Activated T-cell treated with anti-CD3 and anti-CD28 coated beads, Interleukin-2, amount 50 U/mL, for 48 hours (primary cell): ENCODE measurements around the gene EFEMP1.

Experiments
- DNase-seq, 2 experiments: peaks; one replicate each; pipeline ENCODE4 v3.0.0-alpha.2; 2020

The EFEMP1 gene

DNA sequence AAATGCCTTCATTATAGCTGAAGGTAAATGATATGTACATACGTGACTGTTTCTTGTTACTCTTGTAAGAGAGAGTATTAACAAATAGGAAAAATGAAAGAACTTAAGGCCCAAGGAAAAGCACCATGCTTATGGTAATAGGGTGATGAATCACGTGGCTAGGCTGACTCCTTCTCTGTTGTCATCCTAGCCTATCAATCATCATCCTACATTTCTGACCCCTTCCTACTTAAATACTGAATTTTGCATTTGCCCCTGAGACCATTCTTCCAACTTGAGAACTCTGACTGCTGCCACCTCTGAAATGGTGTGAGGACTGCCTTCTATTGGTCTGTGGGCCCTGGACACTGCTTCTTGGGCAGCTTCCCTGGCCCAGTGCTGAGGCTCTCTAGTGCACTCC, 28.9 kb downstream of the EFEMP1 start:
- no peak for DNase-seq

DNA sequence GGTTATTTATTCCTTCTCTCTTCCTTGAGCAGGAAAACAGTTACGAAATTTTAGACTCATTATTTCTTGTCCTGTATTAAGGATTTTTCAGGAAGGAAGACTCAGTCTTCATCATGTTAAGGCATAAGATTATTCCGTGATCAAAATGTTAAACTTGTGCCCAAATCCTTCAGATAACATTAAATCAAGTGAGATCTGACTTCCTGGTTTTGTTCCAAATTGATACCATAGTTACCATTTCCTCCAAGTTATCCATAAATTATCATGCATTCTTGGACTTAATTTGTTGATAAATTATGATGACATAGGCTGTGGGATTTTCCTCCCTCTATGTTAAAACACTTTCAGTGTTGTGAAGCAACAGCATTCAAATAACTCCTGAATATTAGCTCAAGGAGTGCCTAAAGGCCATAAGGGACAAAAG, 31.9 kb downstream of the EFEMP1 start:
- DNase-seq, result no peak

DNA sequence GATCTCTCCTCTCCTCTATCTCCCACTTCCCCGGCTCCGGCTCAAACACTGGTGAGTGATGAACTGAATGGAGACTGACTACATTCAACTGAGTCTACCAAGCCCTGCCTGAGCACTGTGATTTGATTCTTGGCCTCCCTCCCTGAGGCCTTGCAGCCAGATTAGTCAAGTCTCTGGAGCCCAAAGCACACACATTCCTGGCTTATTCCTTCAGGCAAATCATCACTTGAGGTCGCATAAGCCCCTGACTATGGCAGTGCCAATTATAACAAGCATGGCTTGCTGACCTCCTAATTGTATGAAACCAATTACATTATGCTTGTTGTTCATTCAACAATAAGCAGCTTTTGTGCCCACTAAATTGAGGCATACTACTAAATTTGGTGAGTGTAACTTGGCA, 34.6 kb downstream of the EFEMP1 start:
- no peak for DNase-seq

DNA sequence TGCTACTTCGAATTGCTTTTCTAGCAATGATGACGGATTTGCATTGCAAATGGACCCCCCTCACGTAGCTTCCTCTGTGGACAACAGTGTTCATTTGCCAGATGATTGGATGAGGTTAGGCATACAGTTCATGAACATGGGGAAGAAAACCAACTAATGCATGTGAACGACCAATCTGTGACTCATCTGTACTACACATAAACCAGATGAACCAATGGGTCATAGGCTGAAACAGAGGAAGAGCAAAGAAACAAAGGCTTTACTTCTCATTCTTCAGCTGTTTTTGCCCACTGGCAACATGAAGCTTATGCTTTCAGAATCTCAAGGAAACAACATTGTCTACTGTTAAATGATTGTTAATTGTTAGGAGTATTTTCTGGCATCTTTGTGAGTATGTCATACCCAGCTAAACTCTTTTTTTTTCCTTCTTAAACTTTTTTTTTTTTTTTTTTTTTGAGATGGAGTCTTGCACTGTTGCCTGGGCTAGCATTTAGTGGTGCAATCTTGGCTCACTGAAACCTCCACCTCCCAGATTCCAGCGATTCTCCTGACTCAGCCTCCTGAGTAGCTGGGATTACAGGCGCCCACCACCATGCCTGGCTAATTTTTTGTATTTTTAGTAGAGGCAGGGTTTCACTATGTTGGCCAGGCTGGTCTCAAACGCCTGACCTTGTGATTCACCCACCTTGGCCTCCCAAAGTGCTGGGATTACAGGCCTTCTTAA, 35.5 kb downstream of the EFEMP1 start:
- DNase-seq, result no peak

DNA sequence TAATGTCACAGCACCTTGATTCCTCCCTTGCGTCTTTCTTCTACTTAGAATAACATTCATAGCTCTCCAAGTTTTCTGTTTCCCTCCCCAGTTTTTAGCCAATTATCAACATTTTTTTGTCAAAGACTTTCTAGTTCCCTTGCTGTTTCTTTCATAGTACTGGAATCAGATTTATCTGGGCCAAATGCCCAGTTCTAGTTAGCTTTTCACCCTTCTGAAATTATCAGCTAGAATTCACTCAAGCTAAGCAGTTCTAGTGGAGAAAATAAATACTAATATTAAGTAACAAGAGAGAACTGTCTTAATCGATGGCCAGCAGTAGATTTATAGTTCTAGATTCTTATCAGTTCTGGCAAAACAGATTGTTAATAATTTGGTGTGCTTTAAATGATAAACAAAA, 36.2 kb downstream of the EFEMP1 start:
- no peak for DNase-seq

DNA sequence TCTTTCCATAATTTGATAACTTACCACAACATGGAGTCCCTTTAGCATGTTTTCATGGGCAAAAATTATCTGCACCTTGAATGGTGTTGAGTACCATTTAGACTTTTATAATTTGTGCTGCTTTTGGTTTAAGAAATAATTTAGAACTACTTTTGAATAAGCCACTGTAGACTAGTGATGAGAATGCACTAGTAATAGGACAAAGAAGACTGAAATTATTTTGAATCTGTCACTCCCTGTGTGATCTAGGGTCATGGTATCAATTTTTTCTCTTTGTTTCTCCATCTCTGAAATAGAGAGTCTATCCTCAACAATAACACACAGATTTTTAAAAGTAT, 37.7 kb downstream of the EFEMP1 start:
- DNase-seq, result no peak

DNA sequence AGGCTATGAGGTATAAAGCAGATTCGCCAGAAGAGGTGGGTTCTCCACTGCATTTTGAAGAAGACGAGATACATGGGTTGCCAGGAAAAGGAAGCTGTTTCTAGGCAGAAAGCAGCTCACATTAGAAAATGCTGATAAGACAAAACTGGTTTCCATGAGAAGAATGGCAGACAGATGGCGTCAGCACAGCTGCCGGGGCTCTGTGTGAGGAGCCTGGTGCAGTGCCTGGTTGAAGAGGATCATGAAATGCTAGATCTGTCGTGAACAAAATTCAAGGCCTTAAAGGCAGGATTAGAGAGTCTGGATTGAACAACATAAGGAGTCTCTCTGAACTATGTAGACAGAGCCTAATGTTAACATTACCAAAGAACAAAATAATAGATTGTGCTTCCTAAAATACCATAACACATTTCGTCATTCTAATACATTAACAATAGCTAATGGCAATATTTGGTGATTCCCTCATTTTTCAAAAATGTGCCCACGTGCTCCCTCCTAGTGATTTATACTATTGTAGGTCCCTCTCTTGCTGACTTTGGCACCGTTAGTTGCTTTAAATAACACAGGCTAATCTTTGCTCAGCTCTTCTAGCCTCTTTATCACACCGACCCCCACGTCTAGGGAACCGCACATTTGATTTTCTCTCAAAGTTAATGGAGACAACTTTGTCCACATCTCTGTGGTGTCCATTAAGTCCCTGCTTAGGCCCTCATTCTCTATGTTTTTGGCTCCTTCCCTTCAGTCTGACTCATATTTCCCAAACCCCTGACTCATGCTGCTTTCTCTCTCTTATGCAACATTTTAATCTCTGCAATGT, 38.2 kb downstream of the EFEMP1 start:
- DNase-seq, result no peak

DNA sequence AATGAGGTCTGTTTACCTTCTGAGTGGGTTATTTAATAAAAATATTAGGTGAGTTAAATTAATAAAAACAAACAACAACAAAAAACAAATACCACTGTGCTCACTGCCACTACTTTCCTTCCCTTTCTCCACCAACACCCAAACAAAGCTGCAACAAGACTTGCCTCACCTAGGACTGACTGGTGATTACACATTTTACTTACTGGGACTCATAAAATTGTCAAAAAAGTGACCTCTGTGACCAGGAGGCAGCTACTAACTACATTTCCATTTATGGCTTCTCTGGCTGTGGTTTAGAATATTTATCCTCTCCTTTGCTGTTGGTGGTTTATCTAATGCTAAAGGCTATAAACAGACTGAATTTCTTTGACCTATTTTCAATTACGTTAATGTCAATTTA, 39.8 kb downstream of the EFEMP1 start:
- DNase-seq, result no peak

DNA sequence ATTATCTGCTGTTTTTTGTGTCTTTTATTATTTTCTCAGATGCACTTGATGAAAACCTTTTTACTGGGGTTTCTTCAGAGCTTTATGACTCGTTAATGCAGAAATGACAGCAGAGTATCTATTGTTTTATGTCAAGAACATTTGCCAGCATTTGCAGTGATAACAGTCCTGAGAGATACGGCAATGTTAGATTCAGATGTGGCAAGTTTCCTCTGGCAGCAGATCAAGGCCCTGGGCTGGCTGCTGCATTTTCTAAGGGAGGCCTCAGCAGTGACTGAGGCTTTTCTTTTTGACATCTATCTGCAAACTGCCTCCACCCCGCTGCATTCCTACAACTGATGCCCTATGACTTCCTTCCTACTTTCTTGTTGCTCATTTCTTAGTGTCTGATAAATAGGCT, 40.2 kb downstream of the EFEMP1 start:
- no peak for DNase-seq

DNA sequence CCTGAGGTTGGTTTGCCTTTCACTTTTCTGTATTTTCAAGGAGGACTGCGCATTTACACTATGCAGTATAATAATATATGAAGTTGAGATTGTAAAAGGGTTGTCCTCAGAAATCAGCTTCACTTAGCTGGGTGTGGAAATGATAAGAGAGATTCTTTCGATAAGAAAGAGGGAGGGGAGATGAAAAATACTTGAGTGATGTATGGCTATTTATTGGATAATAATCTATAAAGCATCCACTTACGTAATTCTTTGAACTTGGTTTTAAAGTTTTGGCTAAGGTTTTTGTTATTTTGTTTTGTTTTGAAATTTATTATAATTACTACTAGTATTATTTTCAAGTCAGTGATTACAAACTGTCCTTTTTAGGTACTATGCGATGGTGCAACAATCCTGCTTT, 40.6 kb downstream of the EFEMP1 start:
- DNase-seq, result no peak

DNA sequence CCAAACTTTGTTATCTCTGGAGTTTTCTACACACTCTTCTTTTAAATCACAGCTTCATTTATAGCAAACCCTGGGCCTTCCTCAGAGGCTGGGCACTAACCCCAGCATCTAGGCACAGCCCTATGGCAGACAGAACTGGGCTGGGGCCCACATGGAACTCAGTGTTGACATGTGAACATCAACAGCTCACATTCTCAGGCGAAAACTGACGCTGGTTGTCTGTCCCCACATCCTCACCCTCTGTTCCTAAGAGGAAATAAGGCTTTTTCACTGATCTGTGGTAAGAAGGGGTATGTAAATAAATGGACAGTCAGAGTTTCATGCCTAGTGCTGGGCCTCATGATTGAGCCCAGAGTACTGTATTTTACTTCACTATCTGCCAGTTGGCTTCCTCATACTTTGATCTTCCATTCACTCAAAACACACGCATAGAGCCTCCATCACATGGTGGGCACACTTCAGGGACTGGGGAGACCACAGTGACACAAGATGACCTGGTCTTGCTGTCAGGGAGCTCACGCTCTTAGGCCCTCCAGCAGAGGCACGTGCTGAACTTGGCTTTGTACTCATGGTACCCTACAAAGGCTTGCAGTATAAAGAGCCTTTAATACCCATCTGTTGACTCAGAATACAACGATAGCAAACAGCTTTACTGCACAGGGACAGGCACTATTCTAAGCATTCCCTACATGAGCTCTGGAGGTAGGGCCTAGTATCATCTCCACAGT, 43.0 kb downstream of the EFEMP1 start:
- no peak for DNase-seq

DNA sequence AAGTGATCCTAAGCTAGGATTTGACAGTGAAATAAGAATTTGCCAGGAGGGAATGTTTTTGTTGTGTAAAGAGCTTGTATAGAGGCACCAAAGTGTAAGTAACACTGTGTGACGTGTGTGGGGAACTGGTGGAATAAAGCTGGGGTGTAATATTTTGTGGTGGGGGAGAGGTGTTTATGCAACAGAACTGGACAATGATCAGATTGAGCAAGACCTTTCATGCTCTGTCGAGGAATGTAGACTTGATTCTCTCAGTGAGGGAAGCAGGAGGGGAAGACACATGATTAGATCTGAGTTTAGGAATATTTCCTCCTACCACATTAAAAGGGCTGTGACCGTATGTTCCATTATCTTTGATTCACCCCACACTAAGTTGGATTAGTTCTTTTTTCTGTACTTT, 43.6 kb downstream of the EFEMP1 start:
- no peak for DNase-seq

DNA sequence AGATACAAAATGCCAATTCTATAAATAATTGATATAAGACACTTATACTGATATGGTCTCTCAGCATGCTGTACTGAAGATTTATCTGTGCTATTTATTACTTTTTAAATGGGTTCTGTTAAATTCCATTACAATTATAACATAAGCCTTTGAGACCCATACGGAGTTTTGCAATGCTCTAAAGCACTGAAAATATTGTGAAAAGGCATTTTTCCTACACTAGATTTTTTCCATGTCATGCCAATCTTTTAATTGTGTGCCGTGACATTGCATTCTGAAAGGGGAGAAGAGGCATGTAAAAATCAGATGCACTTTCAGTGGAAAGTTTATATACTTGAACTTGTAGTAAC, 46.5 kb downstream of the EFEMP1 start:
- DNase-seq, result no peak

DNA sequence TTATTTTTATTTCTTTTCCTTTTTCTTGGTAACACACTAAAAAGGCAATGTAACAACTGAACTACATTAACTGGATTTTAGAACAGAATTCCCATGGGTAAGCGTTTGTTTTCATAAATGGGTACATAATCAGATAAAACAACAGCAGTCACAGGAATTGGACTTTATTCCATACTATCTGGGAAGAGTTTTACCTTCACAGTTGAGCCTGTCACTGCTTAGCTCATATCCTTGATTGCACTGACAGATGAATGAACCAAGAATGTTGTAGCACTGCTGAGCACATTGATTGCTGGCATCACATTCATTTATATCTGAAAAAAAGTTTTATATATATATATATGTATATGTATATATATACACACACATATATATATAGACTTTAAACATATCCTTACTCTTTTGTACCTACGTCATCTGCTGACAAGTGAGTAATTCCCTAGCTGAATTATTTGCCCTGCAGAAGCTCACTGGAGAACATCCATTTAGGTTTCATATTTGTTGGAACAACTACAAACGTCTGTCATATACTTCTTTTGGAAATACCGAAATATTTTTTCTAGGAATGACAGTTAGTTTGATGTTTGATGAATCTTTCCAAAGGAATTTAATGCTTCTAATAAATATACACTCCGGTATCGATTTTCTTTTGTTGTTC, 47.0 kb downstream of the EFEMP1 start:
- DNase-seq, result no peak

DNA sequence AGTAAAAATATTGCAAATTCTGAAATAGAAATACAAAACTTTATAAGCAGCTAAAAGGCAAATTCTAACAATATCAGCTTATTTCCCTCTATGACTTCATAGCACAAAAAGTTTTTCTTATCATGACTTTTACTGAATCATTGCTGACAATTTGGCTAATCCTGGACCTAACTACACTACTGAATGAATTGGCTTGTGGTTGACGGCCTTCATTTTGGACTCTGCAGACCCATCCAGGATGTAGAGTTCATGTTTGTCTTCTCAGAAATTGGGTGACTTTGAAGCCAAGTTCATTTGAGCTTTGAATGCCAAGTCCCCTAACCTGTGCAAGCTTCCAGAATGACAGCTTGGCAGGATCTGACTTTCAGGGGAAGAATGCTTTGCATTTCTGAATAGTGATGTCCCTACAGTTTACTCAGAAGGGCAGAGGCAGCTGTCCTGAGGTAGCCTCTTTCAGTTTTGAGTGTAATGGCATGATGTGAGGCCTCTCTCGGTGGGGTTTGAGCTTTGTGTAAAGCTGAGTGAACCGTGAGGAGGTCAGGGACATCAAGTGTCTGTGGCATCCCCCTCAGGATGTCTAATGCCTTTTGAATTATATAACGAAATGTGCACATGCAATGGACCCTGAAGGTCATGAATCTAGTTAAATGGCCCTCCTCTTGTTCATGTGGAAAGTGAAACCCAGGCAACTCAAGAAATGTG, 48.0 kb downstream of the EFEMP1 start:
- DNase-seq, result no peak

DNA sequence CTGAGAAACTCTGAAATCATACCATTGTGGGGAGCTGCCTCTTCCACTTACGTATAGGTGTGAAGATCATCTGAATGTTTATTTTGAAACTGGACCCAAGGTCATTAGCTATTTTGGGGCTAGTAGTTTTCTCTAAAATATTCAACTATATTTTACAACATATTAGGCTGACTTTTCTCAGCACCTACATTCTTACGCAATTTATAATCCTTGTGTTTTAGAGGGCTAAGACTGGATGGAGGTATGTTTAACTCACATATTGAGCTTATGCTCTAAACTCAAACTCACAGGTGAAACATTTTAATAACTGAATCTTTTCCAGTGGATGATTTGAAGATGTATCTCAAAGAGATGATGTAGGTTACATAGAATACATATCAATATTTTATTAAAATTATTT, 49.2 kb downstream of the EFEMP1 start:
- DNase-seq, result no peak

DNA sequence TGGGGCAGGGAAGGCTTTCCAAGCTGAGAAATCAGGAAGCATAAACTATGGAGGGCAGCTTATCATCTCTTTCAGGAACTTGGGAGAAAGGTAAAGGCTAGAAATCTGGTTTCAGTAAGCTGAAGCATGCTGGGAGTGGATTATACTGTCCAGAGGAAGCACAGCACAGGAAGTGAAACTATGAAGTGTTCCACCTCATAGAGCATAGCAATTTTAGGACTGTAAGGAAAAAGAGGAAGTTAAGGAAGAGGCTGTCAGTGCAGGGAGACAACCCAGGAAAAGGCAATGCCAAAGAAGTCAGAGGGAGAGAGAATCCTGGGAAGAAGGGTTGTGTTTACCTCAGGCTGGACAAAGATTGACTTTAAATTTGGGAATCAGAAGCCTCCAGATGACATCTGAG, 51.9 kb downstream of the EFEMP1 start:
- no peak for DNase-seq

DNA sequence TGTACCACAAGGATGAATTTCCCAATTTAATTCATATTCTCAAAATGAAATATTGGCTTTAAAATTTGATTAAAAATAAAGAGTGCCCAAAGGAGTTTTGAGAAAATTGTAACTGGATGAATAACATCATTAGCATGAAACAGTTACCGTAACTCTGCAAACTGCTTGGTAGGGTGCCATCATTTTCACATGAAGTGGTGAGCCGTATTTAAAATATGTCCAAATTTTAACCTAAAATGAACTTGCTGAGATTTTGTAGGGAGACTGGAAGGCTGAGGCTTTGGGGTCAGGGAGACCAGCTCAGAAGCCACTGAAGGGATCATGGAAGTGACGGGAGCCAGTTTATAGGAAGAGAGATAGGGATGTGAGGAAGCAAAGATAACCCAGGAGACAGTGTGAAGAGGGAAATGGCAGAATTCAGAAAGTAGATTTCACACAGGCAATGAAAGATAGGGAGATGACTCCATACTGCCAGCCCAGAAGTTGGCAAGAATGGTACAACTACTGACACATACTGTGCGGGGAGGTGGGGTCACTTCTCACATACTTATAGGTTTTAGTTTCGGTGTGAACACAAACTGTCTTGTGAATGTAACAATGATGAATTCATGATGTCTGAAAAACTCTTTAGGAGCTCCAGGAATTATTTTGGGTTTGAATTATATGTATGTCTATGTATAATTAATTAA, 53.8 kb downstream of the EFEMP1 start:
- no peak for DNase-seq

DNA sequence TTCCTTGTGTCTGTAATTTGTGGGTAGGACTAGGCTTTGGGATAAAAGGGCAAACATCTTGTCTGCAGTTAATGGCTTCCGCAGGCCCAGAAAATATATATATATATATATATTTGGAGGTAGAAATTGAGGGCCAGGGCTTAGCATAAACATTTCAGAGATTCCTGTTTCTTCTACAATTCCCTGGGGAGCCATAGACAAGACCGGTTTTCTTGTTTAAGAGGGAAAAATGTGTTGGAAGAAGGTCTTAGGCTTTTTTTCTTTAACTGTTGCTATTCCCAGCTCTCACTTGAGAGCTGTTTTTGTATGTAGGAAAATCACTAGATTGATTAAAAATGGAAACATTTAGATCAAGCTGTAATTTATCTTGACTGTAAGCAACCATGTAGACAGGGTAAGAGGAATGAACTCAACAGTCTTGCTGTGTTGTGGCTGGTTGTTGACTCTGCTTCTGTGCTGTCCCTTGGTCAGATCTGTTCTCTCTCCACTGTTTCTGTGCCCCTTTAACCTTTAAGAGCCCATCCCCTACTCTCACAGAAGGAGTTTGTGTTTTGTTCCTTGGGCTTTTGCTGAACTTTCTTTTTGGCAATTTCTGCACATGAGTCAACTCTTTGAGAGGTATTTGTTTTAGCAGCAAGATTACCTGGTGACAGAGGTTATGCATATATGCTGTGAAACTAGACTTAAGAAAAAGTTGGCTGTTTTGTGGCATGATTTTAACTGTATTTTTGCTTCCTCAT, 58.3 kb downstream of the EFEMP1 start:
- DNase-seq, result no peak

DNA sequence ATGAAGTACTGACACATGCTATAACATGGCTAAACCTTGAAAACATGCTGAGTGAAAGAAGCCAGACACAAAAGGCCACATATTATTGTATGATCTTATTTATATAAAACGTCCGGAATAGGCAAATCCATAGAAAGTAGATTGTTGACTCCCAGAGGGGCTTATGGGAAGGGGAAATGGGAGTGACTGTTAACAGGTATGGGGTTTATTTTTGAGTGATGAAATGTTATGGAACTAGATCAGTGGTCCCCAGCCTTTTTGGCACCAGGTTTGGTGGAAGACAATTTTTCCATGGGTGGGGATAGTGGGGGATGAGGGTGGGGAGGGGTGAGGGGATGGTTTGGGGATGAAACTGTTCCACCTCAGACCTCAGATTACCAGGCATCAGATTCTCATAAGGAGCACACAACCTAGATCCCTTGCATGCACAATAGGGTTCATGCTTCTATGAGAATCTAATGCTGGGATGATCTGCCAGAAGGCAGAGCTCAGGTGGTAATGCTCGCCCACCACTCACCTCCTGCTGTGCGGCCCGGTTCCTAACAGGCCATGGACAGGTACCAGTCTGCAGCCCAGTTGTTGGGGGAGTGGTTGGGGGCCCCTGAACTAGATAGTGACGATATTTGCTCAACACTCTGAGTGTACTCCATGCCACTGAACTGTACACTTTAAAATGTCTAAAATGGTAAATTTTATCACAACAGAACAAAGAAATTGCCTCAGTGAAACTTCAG, 59.1 kb downstream of the EFEMP1 start:
- DNase-seq, result no peak
